ENCODE results near the gene SACS. TPM values are rescaled to one million over a fixed set of nuclear protein-coding genes. Genes with fewer than 3 reads are reported as not detected.

The SACS gene
- total RNA-seq, 1 experiment from 2014 or later, result 53.0 TPM

DNA sequence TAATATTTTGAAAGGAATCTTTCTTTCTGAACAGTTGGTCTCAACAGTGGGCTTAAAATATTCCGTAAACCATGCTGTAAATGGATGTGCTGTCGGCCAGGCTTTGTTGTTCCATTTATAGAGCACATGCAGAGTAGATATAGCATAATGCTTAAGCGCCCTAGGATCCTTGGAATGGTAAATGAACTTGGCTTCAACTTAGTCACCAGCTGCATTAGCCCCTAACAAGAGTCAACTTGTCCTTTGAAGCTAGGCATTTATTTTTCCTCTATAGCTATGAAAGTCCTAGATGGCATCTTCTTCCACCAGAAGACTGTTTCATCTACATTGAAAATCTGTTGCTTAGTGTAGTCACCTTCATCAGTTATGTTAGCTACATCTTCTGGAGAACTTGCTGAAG is 47.6 kb downstream of the SACS start:
- Histone ChIP-seq H2BK20ac (ENCODE audit: low read depth, low read length, poor library complexity, severe bottlenecking) (no peak overlapping the region), H3K14ac (ENCODE audit: insufficient read depth, low read length) (no peak overlapping the region), H3K9ac (ENCODE audit: extremely low read depth, insufficient read length, low read length) (no peak overlapping the region), H3K18ac (ENCODE audit: insufficient read length, low read depth, low read length) (no peak overlapping the region), H3K27ac (ENCODE audit: insufficient read length, low read depth, low read length) (no peak overlapping the region), H3K4ac (ENCODE audit: low read depth, low read length) (no peak overlapping the region), H3K56ac (ENCODE audit: insufficient read length, low read depth, low read length) (no peak overlapping the region), H2BK5ac (ENCODE audit: insufficient read length, low read length) (no peak overlapping the region), H3K27me3 (ENCODE audit: insufficient read depth, low read length) (no peaks in the 10 kb centered on the region), H4K91ac (ENCODE audit: insufficient read length, low read depth, low read length) (no peak overlapping the region), H3K79me2 (ENCODE audit: insufficient read depth, low read length) (no peaks in the 10 kb centered on the region), H3K79me1 (ENCODE audit: insufficient read depth, low read depth, low read length, poor library complexity, severe bottlenecking) (no peaks in the 10 kb centered on the region), H3T11ph (ENCODE audit: low read length) (no peak overlapping the region), H2BK15ac (ENCODE audit: low read depth, low read length) (no peak overlapping the region), H3K23ac (ENCODE audit: insufficient read length, low read depth, low read length) (no peak overlapping the region), H2BK12ac (ENCODE audit: insufficient read length, low read depth, low read length) (no peak overlapping the region), H3K4me2 (ENCODE audit: insufficient read depth, insufficient read length, low read length) (no peak overlapping the region), H2BK120ac (ENCODE audit: low read depth, low read length, poor library complexity, severe bottlenecking) (no peak overlapping the region), H2AK5ac (ENCODE audit: insufficient read length, low read length) (no peak overlapping the region), H3K4me1 (ENCODE audit: insufficient read depth, low read length) (no peaks in the 10 kb centered on the region), H2AFZ (ENCODE audit: low read length) (no peak overlapping the region), H4K20me1 (ENCODE audit: control insufficient read depth, insufficient read depth, insufficient read length) (no peaks in the 10 kb centered on the region), H3K23me2 (ENCODE audit: insufficient read length, low read depth, low read length, poor library complexity, severe bottlenecking) (no peaks in the 10 kb centered on the region), H4K5ac (ENCODE audit: insufficient read length, low read depth, low read length) (no peak overlapping the region), H3K9me3 (ENCODE audit: control insufficient read depth, low read depth, low read length) (no peaks in the 10 kb centered on the region), H4K8ac (replicated peaks; ENCODE audit: insufficient read length, low read depth, low read length) (no peak overlapping the region)
- DNase-seq, result no peak
- WGBS (ENCODE audit: extremely low coverage, insufficient read length, low lambda C conversion rate), result no CpG with 5 or more reads among the region's 3 CpGs
- no peaks in the 10 kb centered on the region for H3K9me3 Mint-ChIP-seq
- TF ChIP-seq CTCF (conservative IDR thresholded peaks at IDR 0.05), result no peak
- H3K4me3 Mint-ChIP-seq, result no peak overlapping the region
- no peaks in the 10 kb centered on the region for H3K4me1 Mint-ChIP-seq
- H3K36me3 Mint-ChIP-seq (ENCODE audit: insufficient read depth in 1 of 3, low read depth in 3 of 3), result no peaks in the 10 kb centered on the region
- H3K27me3 Mint-ChIP-seq (ENCODE audit: low read depth), result no peaks in the 10 kb centered on the region
- H3K27ac Mint-ChIP-seq, result no peak overlapping the region
